ENCODE results near the gene PRPF6. TPM values are rescaled to one million over a fixed set of nuclear protein-coding genes. Genes with fewer than 3 reads are reported as not detected.

The PRPF6 gene
- total and polyA plus RNA-seq, 8 donors: 27.2 to 49.2 (median 35.7) TPM

DNA sequence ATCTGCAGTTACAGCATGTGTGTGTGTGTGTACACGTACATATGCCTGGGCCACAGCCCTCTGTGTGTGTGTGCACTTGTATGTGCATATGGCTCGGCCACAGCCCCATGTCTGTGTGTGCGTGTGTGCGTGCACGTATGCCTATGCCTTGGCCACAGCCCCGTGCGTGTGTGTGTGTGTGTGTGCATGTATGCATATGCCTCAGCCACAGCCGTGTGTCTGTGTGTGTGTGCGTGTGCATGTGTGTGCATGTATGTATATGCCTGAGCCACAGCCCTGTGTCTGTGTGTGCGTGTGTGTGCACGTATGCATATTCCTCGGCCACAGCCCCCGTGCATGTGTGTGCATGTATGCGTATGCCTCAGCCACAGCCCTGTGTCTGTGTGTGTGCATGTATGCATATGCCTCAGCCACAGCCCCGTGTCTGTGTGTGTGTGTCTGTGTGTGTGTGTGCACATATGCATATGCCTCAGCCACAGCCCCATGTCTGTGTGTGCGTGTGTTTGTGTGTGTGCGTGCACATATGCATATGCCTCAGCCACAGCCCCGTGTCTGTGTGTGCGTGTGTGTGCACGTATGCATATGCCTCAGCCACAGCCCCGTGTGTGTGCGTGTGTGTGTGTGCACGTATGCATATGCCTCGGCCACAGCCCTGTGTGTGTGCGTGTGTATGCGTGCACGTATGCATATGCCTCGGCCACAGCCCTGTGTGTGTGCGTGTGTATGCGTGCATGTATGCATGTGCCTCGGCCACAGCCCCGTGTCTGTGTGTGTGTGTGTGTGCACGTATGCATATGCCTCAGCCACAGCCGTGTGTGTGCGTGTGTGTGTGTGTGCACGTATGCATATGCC is 40.4 kb downstream of the PRPF6 start:
- no peaks in the 10 kb centered on the region for H3K27me3 ChIP-seq
- FAIRE-seq: no peak

DNA sequence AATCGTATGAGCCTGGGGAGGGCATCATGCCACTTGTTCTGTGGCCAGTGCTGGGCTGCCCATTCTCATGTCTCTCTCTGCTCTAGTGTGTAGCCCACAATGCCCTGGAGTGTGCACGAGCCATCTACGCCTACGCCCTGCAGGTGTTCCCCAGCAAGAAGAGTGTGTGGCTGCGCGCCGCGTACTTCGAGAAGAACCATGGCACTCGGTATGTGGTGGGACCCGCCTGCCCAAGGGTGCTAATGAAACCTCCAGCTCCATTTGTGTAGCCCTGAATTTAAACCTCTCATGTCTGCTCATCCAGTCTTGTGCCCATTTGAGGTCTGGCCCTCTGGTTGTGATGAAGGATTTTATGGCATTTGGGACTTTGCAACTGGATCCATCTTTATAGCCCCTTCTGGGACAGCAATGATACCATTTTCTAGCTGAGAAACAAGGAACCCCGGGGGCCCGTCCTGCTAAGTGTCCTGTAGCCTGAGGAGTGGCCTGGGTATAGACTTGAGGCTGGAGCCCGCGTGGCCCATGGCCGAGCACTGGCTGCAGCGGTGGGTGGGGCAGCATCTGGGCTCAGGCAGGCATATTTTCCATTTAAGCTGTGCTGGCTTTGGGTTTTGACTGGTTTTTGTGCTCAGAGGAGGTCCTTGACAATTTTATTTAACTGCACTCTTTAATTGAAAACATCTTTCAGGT is 41.9 kb downstream of the PRPF6 start:
- peaks cover 0 to 78% (median 40%) of the 10 kb centered on the region in 3 donors for H3K36me3 ChIP-seq
- no peaks in the 10 kb centered on the region for H3K27me3 ChIP-seq
- H3K27ac ChIP-seq: no peak overlapping the region
- TF ChIP-seq, protein P1, sequence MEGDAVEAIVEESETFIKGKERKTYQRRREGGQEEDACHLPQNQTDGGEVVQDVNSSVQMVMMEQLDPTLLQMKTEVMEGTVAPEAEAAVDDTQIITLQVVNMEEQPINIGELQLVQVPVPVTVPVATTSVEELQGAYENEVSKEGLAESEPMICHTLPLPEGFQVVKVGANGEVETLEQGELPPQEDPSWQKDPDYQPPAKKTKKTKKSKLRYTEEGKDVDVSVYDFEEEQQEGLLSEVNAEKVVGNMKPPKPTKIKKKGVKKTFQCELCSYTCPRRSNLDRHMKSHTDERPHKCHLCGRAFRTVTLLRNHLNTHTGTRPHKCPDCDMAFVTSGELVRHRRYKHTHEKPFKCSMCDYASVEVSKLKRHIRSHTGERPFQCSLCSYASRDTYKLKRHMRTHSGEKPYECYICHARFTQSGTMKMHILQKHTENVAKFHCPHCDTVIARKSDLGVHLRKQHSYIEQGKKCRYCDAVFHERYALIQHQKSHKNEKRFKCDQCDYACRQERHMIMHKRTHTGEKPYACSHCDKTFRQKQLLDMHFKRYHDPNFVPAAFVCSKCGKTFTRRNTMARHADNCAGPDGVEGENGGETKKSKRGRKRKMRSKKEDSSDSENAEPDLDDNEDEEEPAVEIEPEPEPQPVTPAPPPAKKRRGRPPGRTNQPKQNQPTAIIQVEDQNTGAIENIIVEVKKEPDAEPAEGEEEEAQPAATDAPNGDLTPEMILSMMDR (IDR thresholded peaks at IDR 0.05): no peak
- H3K4me1 ChIP-seq: peaks cover 0 to 8% (median 0%) of the 10 kb centered on the region in 3 donors
- H3K9me3 ChIP-seq: no peaks in the 10 kb centered on the region
- FAIRE-seq (no peak), DNase-seq (no peak), ATAC-seq (no peak)
- WGBS, 2 donors: 94 to 97% methylated on average over 17 of the region's 17 CpGs
- intact Hi-C loops (cut with DNase I): no loop called here
- no peak overlapping the region for H3K4me3 ChIP-seq

More for the DNA sequence above, 40.4 kb downstream of the PRPF6 start:
- no peak overlapping the region for H3K4me3 ChIP-seq
- H3K27ac ChIP-seq: no peak overlapping the region
- DNase-seq (no peak), ATAC-seq (no peak)
- peaks cover 0 to 8% (median 0%) of the 10 kb centered on the region in 3 donors for H3K4me1 ChIP-seq
- TF ChIP-seq, protein P1 (IDR thresholded peaks at IDR 0.05): no peak
- H3K9me3 ChIP-seq: no peaks in the 10 kb centered on the region
- H3K36me3 ChIP-seq: peaks cover 0 to 80% (median 36%) of the 10 kb centered on the region in 3 donors
- intact Hi-C loops (cut with DNase I): no loop called here
- 93 to 96% methylated on average over 36 of the region's 36 CpGs for WGBS, 2 donors

- DNase-seq: no peak
Measured at GRCh38 chr20:64023361-64024140, 42.6 kb downstream of the PRPF6 start.

DNA sequence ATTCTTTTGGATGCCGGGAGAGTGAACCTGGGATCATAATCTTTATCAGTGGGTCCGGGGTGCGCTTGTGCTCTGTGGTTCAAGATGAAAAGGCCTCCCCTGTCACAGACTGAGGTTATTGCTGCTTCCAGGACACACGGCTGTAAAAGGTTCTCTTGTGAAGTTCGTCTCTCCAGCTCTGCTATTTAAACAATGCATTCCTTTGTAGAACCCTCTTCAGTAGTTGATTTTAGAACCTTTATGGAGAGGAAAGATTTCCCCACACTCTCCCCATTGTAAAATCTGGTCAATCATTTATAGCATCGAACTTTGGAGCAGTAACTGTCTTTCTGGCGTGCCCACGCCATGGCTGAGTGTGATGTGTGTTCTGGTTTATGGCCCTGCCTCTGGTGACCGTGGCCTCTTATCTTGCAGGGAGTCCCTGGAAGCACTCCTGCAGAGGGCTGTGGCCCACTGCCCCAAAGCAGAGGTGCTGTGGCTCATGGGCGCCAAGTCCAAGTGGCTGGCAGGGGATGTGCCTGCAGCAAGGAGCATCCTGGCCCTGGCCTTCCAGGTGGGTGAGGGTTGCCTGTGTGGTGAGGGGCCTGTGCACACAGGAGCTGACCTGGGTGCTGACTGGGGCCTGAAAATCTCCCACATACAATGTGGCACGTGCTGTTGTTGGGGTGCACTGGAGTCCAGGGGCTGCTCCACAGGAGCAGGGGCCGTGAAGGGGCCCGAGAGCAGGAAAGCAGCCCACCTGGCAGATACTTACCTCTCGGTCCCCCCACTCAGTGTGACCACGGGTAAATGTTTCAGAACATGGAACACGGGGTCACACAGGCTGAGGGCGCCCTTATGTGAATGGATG is 43.4 kb downstream of the PRPF6 start:
- TF ChIP-seq, protein P1 (IDR thresholded peaks at IDR 0.05): no peak
- WGBS, 2 donors: 75 to 80% methylated on average over 17 of the region's 17 CpGs
- ATAC-seq (peak in 3 of 4 donors; percentile 58 to 68 (median 66)), DNase-seq (no peak), FAIRE-seq (no peak)
- H3K4me3 ChIP-seq: no peak overlapping the region
- H3K36me3 ChIP-seq: peaks cover 4 to 78% (median 44%) of the 10 kb centered on the region in 3 donors
- H3K27ac ChIP-seq: no peak overlapping the region
- no peaks in the 10 kb centered on the region for H3K9me3 ChIP-seq
- intact Hi-C loops (cut with DNase I): no loop called here
- H3K27me3 ChIP-seq: no peaks in the 10 kb centered on the region
- H3K4me1 ChIP-seq: peaks cover 0 to 8% (median 0%) of the 10 kb centered on the region in 3 donors

More at GRCh38 chr20:64023361-64024140, 42.6 kb downstream of the PRPF6 start:
- ATAC-seq (peak in 1 of 4 donors; percentile 5), FAIRE-seq (no peak)
- Histone ChIP-seq H3K27me3 (no peaks in the 10 kb centered on the region), H3K9me3 (no peaks in the 10 kb centered on the region), H3K36me3 (peaks cover 0 to 78% (median 39%) of the 10 kb centered on the region in 3 donors), H3K4me1 (peaks cover 0 to 8% (median 0%) of the 10 kb centered on the region in 3 donors), H3K27ac (no peak overlapping the region), H3K4me3 (no peak overlapping the region)
- 75 to 77% methylated on average over 15 of the region's 15 CpGs for WGBS, 2 donors
- TF ChIP-seq, protein P1 (IDR thresholded peaks at IDR 0.05): no peak
- intact Hi-C loops (cut with DNase I): no loop called here
